Skeletal muscle tissue (tissue), 4 donors: Measurements from ENCODE around the gene PXDC1. TPM values are rescaled to one million over a fixed set of nuclear protein-coding genes. Genes with fewer than 3 reads are reported as not detected.
A peak's percentile ranks its signal among the peaks of the same experiment; 100 is the strongest.

ENCODE experiments used
- H3K27ac ChIP-seq: one replicate; pipeline ENCODE4 v1.7.0; 2013; ENCODE audit warnings: mild to moderate bottlenecking, low read depth, low read length, inconsistent platforms
- H3K27me3 ChIP-seq, 3 donors: one replicate each; pipeline ENCODE4 v1.7.0; 2013; ENCODE audit warnings: low read length in 3 of 3; ENCODE audit not compliant: control insufficient read depth in 3 of 3, insufficient read depth in 3 of 3
- H3K36me3 ChIP-seq, 3 donors: one replicate each; pipeline ENCODE4 v1.7.0; 2013; ENCODE audit warnings: low read length in 3 of 3; ENCODE audit not compliant: control insufficient read depth in 3 of 3, insufficient read depth in 3 of 3
- H3K4me1 ChIP-seq, 3 donors: one replicate each; pipeline ENCODE4 v1.7.0; 2013; ENCODE audit warnings: low read length in 3 of 3, mild to moderate bottlenecking in 3 of 3; ENCODE audit not compliant: control insufficient read depth in 3 of 3, insufficient read depth in 3 of 3
- H3K4me3 ChIP-seq, 3 donors: one replicate each; pipeline ENCODE4 v1.7.0; 2013; ENCODE audit warnings: low read length in 3 of 3
- H3K9ac ChIP-seq, 3 donors: one replicate each; pipeline ENCODE4 v1.7.0; 2013; ENCODE audit warnings: low read length in 3 of 3, mild to moderate bottlenecking in 3 of 3, moderate library complexity in 2 of 3, low read depth in 1 of 3
- H3K9me3 ChIP-seq, 3 donors: one replicate each; pipeline ENCODE4 v1.7.0; 2013; ENCODE audit warnings: low read length in 3 of 3; ENCODE audit not compliant: control insufficient read depth in 3 of 3
- total RNA-seq: library from RNA; depleted of rRNA; stranded (reverse); fragments of >200 nt; gene quantifications from one replicate; pipeline ENCODE4 v1.2.3, GENCODE V29; 2014
- donor health status: Osteomylitis.

The PXDC1 gene
- total RNA-seq, 1 donor from 2014 or later, result 14.1 TPM

- Histone ChIP-seq H3K9ac (no peak overlapping the region), H3K36me3 (peaks cover 24 to 42% (median 36%) of the 10 kb centered on the region in 3 donors), H3K4me1 (peaks cover 0 to 6% (median 2%) of the 10 kb centered on the region in 3 donors), H3K4me3 (no peak overlapping the region), H3K9me3 (no peaks in the 10 kb centered on the region), H3K27ac (no peak overlapping the region), H3K27me3 (no peaks in the 10 kb centered on the region)
Observed at GRCh38 chr6:3732345-3733141, 19.0 kb downstream of the PXDC1 start.

- no peaks in the 10 kb centered on the region for H3K27me3 ChIP-seq
- peaks cover 0 to 6% (median 2%) of the 10 kb centered on the region in 3 donors for H3K4me1 ChIP-seq
- no peak overlapping the region for H3K4me3 ChIP-seq
- no peaks in the 10 kb centered on the region for H3K9me3 ChIP-seq
- no peak overlapping the region for H3K27ac ChIP-seq
- H3K36me3 ChIP-seq, result peaks cover 26 to 39% (median 36%) of the 10 kb centered on the region in 3 donors
- H3K9ac ChIP-seq, result no peak overlapping the region
Observed at GRCh38 chr6:3731700-3732099, 19.8 kb downstream of the PXDC1 start.

- H3K27me3 ChIP-seq, result no peaks in the 10 kb centered on the region
- no peak overlapping the region for H3K4me3 ChIP-seq
- no peak overlapping the region for H3K9ac ChIP-seq
- peaks cover 9 to 35% (median 33%) of the 10 kb centered on the region in 3 donors for H3K36me3 ChIP-seq
- H3K4me1 ChIP-seq, result peaks cover 15 to 24% (median 19%) of the 10 kb centered on the region in 3 donors
- H3K27ac ChIP-seq, result no peak overlapping the region
- no peaks in the 10 kb centered on the region for H3K9me3 ChIP-seq
Observed at GRCh38 chr6:3729603-3730344, 21.7 kb downstream of the PXDC1 start.

GRCh38 chr6:3727593-3728108 lies 23.9 kb downstream of the PXDC1 start:
- peaks cover 18 to 34% (median 24%) of the 10 kb centered on the region in 3 donors for H3K4me1 ChIP-seq
- H3K27me3 ChIP-seq, result no peaks in the 10 kb centered on the region
- peaks cover 18 to 47% (median 35%) of the 10 kb centered on the region in 3 donors for H3K36me3 ChIP-seq

GRCh38 chr6:3727036-3727435 lies 24.5 kb downstream of the PXDC1 start:
- H3K36me3 ChIP-seq, result peaks cover 20 to 47% (median 35%) of the 10 kb centered on the region in 3 donors
- H3K4me1 ChIP-seq, result peaks cover 18 to 33% (median 24%) of the 10 kb centered on the region in 3 donors
- no peak overlapping the region for H3K4me3 ChIP-seq
- no peak overlapping the region for H3K9ac ChIP-seq
- H3K27me3 ChIP-seq, result no peaks in the 10 kb centered on the region
- H3K9me3 ChIP-seq, result no peaks in the 10 kb centered on the region
- no peak overlapping the region for H3K27ac ChIP-seq

More at GRCh38 chr6:3727593-3728108, 23.9 kb downstream of the PXDC1 start:
- no peak overlapping the region for H3K9ac ChIP-seq
- H3K4me3 ChIP-seq, result no peak overlapping the region
- no peaks in the 10 kb centered on the region for H3K9me3 ChIP-seq
- no peak overlapping the region for H3K27ac ChIP-seq

GRCh38 chr6:3726421-3726820 lies 25.1 kb downstream of the PXDC1 start:
- Histone ChIP-seq H3K9me3 (no peaks in the 10 kb centered on the region), H3K27me3 (no peaks in the 10 kb centered on the region), H3K36me3 (peaks cover 20 to 47% (median 32%) of the 10 kb centered on the region in 3 donors), H3K27ac (no peak overlapping the region), H3K4me1 (peaks cover 18 to 33% (median 24%) of the 10 kb centered on the region in 3 donors), H3K4me3 (no peak overlapping the region), H3K9ac (no peak overlapping the region)

GRCh38 chr6:3725145-3726047 lies 26.1 kb downstream of the PXDC1 start:
- Histone ChIP-seq H3K9ac (no peak overlapping the region), H3K4me3 (no peak overlapping the region), H3K27ac (peak overlapping the region; percentile 12), H3K36me3 (peaks cover 20 to 43% (median 32%) of the 10 kb centered on the region in 3 donors), H3K9me3 (no peaks in the 10 kb centered on the region), H3K27me3 (no peaks in the 10 kb centered on the region), H3K4me1 (peaks cover 18 to 33% (median 24%) of the 10 kb centered on the region in 3 donors)

GRCh38 chr6:3724451-3725144 lies 26.9 kb downstream of the PXDC1 start:
- no peak overlapping the region for H3K27ac ChIP-seq
- peaks cover 18 to 33% (median 24%) of the 10 kb centered on the region in 3 donors for H3K4me1 ChIP-seq
- H3K9me3 ChIP-seq, result no peaks in the 10 kb centered on the region
- H3K9ac ChIP-seq, result peak overlapping the region in 1 of 3 donors; percentile 45
- H3K27me3 ChIP-seq, result no peaks in the 10 kb centered on the region
- peaks cover 20 to 43% (median 32%) of the 10 kb centered on the region in 3 donors for H3K36me3 ChIP-seq
- H3K4me3 ChIP-seq, result no peak overlapping the region

- Histone ChIP-seq H3K27me3 (no peaks in the 10 kb centered on the region), H3K9me3 (no peaks in the 10 kb centered on the region), H3K36me3 (peaks cover 20 to 42% (median 32%) of the 10 kb centered on the region in 3 donors), H3K4me3 (no peak overlapping the region), H3K27ac (no peak overlapping the region), H3K9ac (no peak overlapping the region), H3K4me1 (peaks cover 18 to 33% (median 24%) of the 10 kb centered on the region in 3 donors)
Observed at GRCh38 chr6:3723966-3724365, 27.5 kb downstream of the PXDC1 start.
